Naive thymus-derived CD8-positive, alpha-beta T cell (primary cell): Measurements from ENCODE around the gene NISCH. TPM values are rescaled to one million over a fixed set of nuclear protein-coding genes. Genes with fewer than 3 reads are reported as not detected.

Experiments
- ATAC-seq, 2 donors: fragments of 150-1000 bp; cut with Tn5 transposase in 1 of 2; sonication (Bioruptor Pico), chemical (Tn5 transposase) in 1 of 2; 1 replicate in 1 of 2; 2 replicates in 1 of 2; pipeline ENCODE4 v1.10.0; 2021; ENCODE audit warnings: mild to moderate bottlenecking in 2 of 2, moderate library complexity in 2 of 2
- POLR2A ChIA-PET: fragments of 350-600 bp; sonication (Branson Sonifier 250); formaldehyde crosslinking; loops from one replicate; lab custom pipeline; 2021; ENCODE audit warnings: antibody characterized with exemption; lab: Charles Lee
- DNase-seq, 10 donors: peaks; one replicate each; pipeline versions ENCODE4 v3.0.0 to v3.0.0-alpha.2; 2020 to 2022
- H3K27ac Mint-ChIP-seq, 10 donors: one replicate each; pipeline ENCODE4 v1.8.0; 2020 to 2022; ENCODE audit warnings: mild to moderate bottlenecking in 10 of 10, mixed read lengths in 10 of 10, moderate library complexity in 4 of 10, inconsistent platforms in 1 of 10
- H3K27me3 Mint-ChIP-seq, 5 donors: one replicate each; pipeline ENCODE4 v1.8.0; 2021 to 2022; ENCODE audit warnings: mixed read lengths in 5 of 5
- H3K36me3 Mint-ChIP-seq, 3 donors: one replicate each; pipeline ENCODE4 v1.8.0; 2020 to 2022; ENCODE audit warnings: mixed read lengths in 3 of 3, mild to moderate bottlenecking in 2 of 3, inconsistent platforms in 1 of 3
- H3K4me1 Mint-ChIP-seq, 4 donors: one replicate each; pipeline ENCODE4 v1.8.0; 2021 to 2022; ENCODE audit warnings: mixed read lengths in 4 of 4
- H3K4me3 Mint-ChIP-seq, 10 donors: one replicate each; pipeline ENCODE4 v1.8.0; 2020 to 2022; ENCODE audit warnings: mild to moderate bottlenecking in 10 of 10, mixed read lengths in 10 of 10, moderate library complexity in 6 of 10, inconsistent platforms in 1 of 10
- H3K9me3 Mint-ChIP-seq, 9 donors: one replicate each; pipeline ENCODE4 v1.8.0; 2020 to 2022; ENCODE audit warnings: mixed read lengths in 9 of 9, mild to moderate bottlenecking in 3 of 9, inconsistent platforms in 1 of 9, moderate library complexity in 1 of 9
- polyA plus RNA-seq, 3 donors: library from polyadenylated mRNA; unstranded; fragments of 300-500 nt; fragmentation: Illumina TruSeq; gene quantifications; one replicate each; pipeline ENCODE4 v1.2.3, GENCODE V29; 2021
- total RNA-seq, 8 experiments: library from RNA in 2 of 8; stranded (reverse) in 2 of 8; gene quantifications; one replicate each; pipeline ENCODE4 v1.2.3 and lab custom pipeline; 2021 to 2026

Gene NISCH
- total and polyA plus RNA-seq, 5 experiments from 2014 or later = 17.8 to 191 (median 30.1) TPM

DNA sequence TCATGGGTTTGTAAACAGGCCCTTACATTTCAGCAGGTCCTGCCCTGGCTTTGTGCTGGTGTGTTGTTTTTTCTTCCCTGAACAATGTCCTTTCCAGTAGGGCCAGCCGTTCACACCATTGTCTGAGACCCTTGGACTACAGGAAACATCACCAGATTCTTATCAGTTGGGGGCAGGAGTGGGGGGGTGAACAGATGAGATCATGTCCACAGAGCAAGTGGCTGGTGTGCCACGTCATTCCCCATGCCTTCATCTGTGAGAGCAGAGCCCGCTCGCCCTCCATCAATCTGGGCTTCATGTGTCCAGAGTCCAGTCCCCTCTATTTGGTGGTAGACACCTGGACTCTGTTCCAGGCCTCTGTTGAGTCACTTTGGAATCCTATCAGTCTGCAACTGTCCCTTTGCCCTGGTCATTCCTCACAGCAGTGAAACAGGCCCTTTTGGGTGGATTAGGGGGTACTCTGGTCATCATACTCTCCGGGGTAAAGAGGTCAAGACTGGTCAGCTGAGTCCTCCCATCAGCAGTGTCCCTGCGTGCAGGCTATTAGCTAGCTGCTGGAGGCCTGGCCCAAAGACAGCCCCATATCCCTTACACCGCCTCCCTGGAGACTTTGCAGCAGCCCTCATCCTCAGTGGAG, 25.5 kb upstream of the NISCH start:
- POLR2A ChIA-PET = no interaction called here
- Mint-ChIP-seq H3K27ac (no peak overlapping the region), H3K4me3 (no peak overlapping the region), H3K9me3 (no peaks in the 10 kb centered on the region), H3K27me3 (peaks cover 0 to 1% (median 0%) of the 10 kb centered on the region in 5 donors), H3K36me3 (no peaks in the 10 kb centered on the region), H3K4me1 (peaks cover 0 to 3% (median 0%) of the 10 kb centered on the region in 4 donors)
- ATAC-seq (no peak), DNase-seq (peak in 1 of 10 donors; percentile 45)

- Mint-ChIP-seq H3K27ac (no peak overlapping the region), H3K36me3 (no peaks in the 10 kb centered on the region), H3K4me1 (peaks cover 0 to 3% (median 0%) of the 10 kb centered on the region in 4 donors), H3K27me3 (peaks cover 0 to 1% (median 0%) of the 10 kb centered on the region in 5 donors), H3K4me3 (no peak overlapping the region), H3K9me3 (no peaks in the 10 kb centered on the region)
- POLR2A ChIA-PET = no interaction called here
- DNase-seq = no peak
- ATAC-seq = no peak
Measured at GRCh38 chr3:52430416-52430810, 25.0 kb upstream of the NISCH start.

DNA sequence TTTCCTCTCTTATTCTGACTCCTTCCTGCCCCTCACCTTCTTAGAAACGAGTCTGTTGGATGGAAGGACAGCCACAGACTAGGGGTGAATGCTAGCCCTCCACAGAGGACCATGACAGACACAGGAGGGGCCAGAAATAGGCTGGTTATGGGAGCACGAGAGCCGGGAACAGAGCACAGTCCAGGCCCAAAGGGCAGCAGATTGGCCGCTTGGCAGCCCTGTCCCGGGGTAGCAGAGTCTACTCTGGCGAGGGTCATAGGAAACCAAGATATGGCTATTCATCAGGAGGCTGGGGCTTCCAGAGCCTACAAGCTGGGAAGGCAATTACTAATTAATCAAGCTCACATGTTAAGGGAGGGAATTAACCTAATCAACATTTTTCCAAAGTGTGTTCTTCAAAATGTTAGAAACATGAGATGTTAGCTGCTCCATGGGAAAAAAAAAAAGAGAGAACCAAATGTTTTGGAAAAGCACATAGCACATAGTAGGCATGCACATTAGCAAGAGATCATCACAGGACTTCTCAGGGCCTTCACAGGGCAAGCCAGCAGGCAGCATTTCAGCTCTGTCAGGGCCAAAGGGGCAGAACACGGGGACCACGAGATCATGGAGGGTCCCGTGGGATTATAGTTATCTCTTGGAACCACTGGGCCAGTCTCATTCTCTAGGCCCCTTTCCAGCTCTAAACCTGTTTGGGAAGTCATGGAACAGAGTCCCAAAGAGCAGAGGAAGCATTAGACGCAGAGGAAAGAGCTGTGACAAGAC, 23.8 kb upstream of the NISCH start:
- Mint-ChIP-seq H3K4me1 (peaks cover 0 to 3% (median 0%) of the 10 kb centered on the region in 4 donors), H3K27me3 (peaks cover 0 to 1% (median 0%) of the 10 kb centered on the region in 5 donors), H3K9me3 (no peaks in the 10 kb centered on the region), H3K4me3 (no peak overlapping the region), H3K27ac (peak overlapping the region in 2 of 10 donors; percentile 22 to 24), H3K36me3 (no peaks in the 10 kb centered on the region)
- ATAC-seq (no peak), DNase-seq (peak in 1 of 10 donors; percentile 58)
- POLR2A ChIA-PET = interaction anchor here (0.6 kb wide), 1 partner anchor 227 kb away, joined by 4 read pairs; no protein-coding TSS in a partner anchor

DNA sequence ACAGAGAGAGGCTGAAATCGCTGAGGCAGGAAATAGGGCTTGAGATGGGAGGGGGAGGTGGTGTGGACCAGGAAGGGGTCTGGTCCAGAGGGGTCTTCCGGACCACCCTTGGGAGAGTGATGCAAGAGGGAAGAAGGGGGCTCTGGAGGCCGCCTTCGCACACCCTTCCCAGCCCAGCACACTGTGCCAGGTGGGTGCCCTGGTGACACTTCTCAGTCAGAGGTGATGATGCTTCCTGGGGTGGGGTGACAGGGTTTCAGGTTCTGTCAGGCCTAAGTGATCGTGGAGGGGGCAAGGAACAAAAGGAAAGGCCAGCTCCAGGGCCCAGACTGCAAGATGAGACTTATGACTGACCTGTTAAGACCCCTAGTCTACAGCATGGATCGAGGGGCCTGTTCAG, 23.2 kb upstream of the NISCH start:
- POLR2A ChIA-PET = no interaction called here
- peaks cover 0 to 3% (median 0%) of the 10 kb centered on the region in 4 donors for H3K4me1 Mint-ChIP-seq
- no peak overlapping the region for H3K4me3 Mint-ChIP-seq
- no peaks in the 10 kb centered on the region for H3K9me3 Mint-ChIP-seq
- peak overlapping the region in 1 of 10 donors; percentile 24 for H3K27ac Mint-ChIP-seq
- peaks cover 0 to 1% (median 0%) of the 10 kb centered on the region in 5 donors for H3K27me3 Mint-ChIP-seq
- no peaks in the 10 kb centered on the region for H3K36me3 Mint-ChIP-seq
- DNase-seq = peak in 1 of 10 donors; percentile 48
- no peak for ATAC-seq

GRCh38 chr3:52432691-52433141, 22.7 kb upstream of the NISCH start:
- Mint-ChIP-seq H3K27me3 (peaks cover 0 to 1% (median 0%) of the 10 kb centered on the region in 5 donors), H3K9me3 (no peaks in the 10 kb centered on the region), H3K4me1 (peaks cover 0 to 3% (median 0%) of the 10 kb centered on the region in 4 donors), H3K4me3 (no peak overlapping the region), H3K27ac (no peak overlapping the region), H3K36me3 (no peaks in the 10 kb centered on the region)
- ATAC-seq (no peak), DNase-seq (peak in 1 of 10 donors; percentile 58)
- POLR2A ChIA-PET = no interaction called here

- no peaks in the 10 kb centered on the region for H3K9me3 Mint-ChIP-seq
- H3K4me1 Mint-ChIP-seq = peaks cover 0 to 3% (median 0%) of the 10 kb centered on the region in 4 donors
- POLR2A ChIA-PET = no interaction called here
- H3K36me3 Mint-ChIP-seq = no peaks in the 10 kb centered on the region
- ATAC-seq (no peak), DNase-seq (peak in 1 of 10 donors; percentile 23)
- peak overlapping the region in 1 of 10 donors; percentile 21 for H3K27ac Mint-ChIP-seq
- H3K27me3 Mint-ChIP-seq = peaks cover 0 to under 1% (median 0%) of the 10 kb centered on the region in 5 donors
- H3K4me3 Mint-ChIP-seq = no peak overlapping the region
Measured at GRCh38 chr3:52433328-52433995, 21.9 kb upstream of the NISCH start.

GRCh38 chr3:52433996-52434479, 21.4 kb upstream of the NISCH start:
- peak overlapping the region in 1 of 10 donors; percentile 21 for H3K27ac Mint-ChIP-seq
- DNase-seq = peak in 1 of 10 donors; percentile 6
- no peak overlapping the region for H3K4me3 Mint-ChIP-seq
- H3K36me3 Mint-ChIP-seq = no peaks in the 10 kb centered on the region
- POLR2A ChIA-PET = no interaction called here
- H3K9me3 Mint-ChIP-seq = no peaks in the 10 kb centered on the region
- no peaks in the 10 kb centered on the region for H3K27me3 Mint-ChIP-seq
- H3K4me1 Mint-ChIP-seq = peaks cover 0 to 3% (median 0%) of the 10 kb centered on the region in 4 donors
- no peak for ATAC-seq

DNA sequence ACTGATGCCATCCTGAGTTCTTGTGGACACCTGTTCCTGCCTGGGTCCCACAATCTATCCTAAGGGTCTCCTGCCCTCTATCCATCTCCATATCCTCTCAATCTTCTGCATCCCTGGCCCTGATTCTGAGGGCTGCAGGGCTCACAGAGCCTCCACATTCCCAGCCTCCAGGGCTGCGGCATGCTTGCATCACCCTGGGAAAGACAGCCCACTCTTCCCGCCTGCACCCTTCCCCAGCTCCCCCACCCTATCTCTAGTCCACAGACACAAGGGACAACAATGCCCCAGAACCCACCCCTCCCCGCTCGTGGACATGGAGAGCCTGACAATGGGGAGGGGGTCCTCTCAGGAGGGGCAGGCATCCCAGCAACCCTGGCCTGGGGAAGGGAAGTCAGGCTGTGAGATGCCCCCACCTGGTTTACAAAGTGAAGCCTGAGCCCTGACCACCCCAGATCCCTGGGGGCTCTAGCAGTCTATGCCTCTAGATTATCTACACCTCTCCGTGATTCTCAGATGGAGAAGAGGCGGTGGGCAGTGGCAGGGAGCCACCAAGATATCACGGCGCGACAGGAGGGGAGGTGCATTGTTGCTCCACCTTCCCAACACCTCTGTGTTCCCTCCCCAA, 20.8 kb upstream of the NISCH start:
- POLR2A ChIA-PET = no interaction called here
- peaks cover 0 to 3% (median 0%) of the 10 kb centered on the region in 4 donors for H3K4me1 Mint-ChIP-seq
- no peak for ATAC-seq
- peak overlapping the region in 1 of 10 donors; percentile 25 for H3K27ac Mint-ChIP-seq
- H3K36me3 Mint-ChIP-seq = no peaks in the 10 kb centered on the region
- H3K9me3 Mint-ChIP-seq = no peaks in the 10 kb centered on the region
- DNase-seq = peak in 1 of 10 donors; percentile 47
- no peak overlapping the region for H3K4me3 Mint-ChIP-seq
- no peaks in the 10 kb centered on the region for H3K27me3 Mint-ChIP-seq

DNA sequence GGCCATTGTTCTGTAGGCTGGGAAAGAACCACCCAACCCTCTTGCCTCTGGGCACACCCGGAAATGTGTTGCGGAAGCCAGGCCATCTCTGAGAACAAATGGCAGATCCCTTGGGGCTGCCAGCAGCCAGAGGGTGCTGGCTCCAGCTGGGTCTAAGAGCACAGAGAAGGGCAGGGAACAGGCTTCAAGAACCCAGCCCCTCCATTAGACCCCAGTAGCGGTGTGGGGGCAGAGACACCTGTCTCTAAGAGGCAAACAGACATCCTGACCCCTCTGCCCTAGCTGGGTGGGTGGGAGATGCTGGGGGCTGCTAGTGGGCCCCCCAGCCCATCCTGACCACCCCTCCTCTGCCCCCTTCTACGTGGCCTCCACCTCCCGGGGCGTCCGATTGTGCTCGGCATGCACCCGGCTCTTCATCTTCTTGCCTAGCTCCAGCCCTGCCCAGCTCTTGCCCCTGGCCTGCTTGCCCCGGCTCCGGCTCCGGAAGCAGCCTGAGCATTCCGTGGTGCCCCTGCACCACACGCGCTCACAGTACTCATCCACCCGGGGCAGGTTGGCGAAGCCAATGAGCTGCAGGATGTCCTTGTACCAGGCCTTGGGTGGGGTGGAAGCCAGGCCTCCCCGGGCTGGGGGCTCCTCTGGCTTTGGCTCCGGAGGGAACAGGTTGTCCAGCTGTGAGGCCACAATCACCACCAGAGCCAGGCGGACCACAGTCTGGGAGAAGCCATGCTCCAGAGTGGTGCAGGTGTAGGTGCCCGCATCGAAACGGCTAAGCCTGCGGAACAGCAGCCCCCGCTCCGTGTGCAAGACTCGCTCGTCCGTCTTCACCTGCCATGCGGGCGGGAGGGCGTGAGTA, 19.9 kb upstream of the NISCH start:
- no peak for ATAC-seq
- Mint-ChIP-seq H3K4me1 (peaks cover 0 to 3% (median 0%) of the 10 kb centered on the region in 4 donors), H3K9me3 (no peaks in the 10 kb centered on the region), H3K27ac (no peak overlapping the region), H3K27me3 (no peaks in the 10 kb centered on the region), H3K4me3 (no peak overlapping the region), H3K36me3 (no peaks in the 10 kb centered on the region)
- peak in 1 of 10 donors; percentile 57 for DNase-seq
- POLR2A ChIA-PET = no interaction called here

DNA sequence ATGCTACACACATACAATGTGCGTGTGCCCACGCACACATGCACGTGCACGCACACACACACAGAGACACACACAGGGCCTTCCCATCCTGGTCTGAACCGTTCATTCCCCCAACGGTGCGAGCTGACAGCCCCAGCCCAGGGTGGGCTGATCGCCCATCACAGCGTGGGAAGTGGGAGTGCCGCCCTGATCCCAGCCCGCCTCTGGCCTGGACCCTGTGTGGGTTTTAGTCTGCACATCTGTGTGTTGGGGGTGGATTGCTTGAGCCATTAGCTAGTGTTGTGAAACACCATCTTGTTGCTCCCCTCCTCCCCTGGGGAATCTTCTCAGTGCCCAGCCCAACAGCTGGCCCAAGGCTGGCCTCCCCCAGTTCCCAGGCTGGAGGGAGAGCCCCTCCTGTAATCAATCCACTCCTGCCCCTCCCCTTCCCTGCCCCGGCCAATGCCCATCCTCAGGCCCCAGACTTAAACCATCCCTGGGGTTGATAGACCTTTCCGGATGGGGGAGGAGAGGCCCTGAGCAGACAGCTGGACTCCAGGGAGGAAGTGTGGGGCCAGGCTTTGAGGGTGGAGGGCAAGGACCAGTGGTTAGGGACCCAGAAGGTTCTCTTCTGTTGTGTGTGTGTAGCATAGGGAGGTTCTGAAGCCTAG, 18.8 kb upstream of the NISCH start:
- H3K27ac Mint-ChIP-seq = no peak overlapping the region
- no peaks in the 10 kb centered on the region for H3K9me3 Mint-ChIP-seq
- ATAC-seq = no peak
- DNase-seq = peak in 1 of 10 donors; percentile 30
- H3K36me3 Mint-ChIP-seq = no peaks in the 10 kb centered on the region
- H3K27me3 Mint-ChIP-seq = no peaks in the 10 kb centered on the region
- no peak overlapping the region for H3K4me3 Mint-ChIP-seq
- peaks cover 0 to 3% (median 0%) of the 10 kb centered on the region in 4 donors for H3K4me1 Mint-ChIP-seq
- POLR2A ChIA-PET = interaction anchor here (0.5 kb wide), 1 partner anchor 266 kb away, joined by 3 read pairs; no protein-coding TSS in a partner anchor
